PC-9 (cell line): ENCODE results near the gene PPP1R9B.

Experiments used
- EZH2 ChIP-seq: fragments of 200-600 bp; sonication (generic); IDR thresholded peaks from 2 replicates; pipeline ENCODE4 v1.8.0; 2017; ENCODE audit warnings: antibody characterized with exemption, low read depth
- TF ChIP-seq, protein P1 (sequence below): fragments of 200-600 bp; sonication (generic); conservative IDR thresholded peaks from 2 replicates; pipeline ENCODE4 v1.6.1; 2017; ENCODE audit warnings: mixed run types, antibody characterized with exemption, mild to moderate bottlenecking, moderate library complexity

DNA sequence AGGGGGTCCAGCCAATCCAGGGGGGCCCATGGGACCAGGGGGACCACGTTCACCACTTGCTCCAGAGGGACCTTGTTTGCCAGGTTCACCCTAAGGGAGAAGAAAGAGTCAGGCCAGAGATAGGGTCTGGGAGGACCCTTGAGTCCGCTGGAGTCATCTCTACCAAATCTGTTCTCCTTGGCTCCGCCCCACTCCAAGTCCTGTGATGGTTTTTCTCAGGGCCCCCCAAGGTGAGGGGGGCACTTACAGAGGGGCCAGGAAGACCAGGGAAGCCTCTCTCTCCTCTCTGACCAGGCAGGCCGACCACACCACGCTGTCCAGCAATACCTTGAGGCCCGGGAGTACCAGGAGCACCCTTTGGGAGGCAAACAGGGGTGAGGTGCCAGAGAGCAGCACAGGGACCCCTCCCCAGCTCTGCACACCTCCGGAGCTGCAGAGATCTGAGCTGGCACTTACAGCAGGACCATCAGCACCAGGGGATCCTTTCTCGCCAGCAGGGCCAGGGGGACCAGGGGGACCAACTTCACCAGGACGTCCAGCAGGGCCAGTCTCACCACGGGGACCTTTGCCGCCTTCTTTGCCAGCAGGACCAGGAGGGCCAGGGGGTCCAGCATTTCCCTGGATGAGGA is 38.6 kb upstream of the PPP1R9B start:
- TF ChIP-seq, protein P1, sequence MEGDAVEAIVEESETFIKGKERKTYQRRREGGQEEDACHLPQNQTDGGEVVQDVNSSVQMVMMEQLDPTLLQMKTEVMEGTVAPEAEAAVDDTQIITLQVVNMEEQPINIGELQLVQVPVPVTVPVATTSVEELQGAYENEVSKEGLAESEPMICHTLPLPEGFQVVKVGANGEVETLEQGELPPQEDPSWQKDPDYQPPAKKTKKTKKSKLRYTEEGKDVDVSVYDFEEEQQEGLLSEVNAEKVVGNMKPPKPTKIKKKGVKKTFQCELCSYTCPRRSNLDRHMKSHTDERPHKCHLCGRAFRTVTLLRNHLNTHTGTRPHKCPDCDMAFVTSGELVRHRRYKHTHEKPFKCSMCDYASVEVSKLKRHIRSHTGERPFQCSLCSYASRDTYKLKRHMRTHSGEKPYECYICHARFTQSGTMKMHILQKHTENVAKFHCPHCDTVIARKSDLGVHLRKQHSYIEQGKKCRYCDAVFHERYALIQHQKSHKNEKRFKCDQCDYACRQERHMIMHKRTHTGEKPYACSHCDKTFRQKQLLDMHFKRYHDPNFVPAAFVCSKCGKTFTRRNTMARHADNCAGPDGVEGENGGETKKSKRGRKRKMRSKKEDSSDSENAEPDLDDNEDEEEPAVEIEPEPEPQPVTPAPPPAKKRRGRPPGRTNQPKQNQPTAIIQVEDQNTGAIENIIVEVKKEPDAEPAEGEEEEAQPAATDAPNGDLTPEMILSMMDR: no peak
- TF ChIP-seq EZH2: no peak
